ENCODE results near the gene IGHMBP2. TPM values are rescaled to one million over a fixed set of nuclear protein-coding genes. Genes with fewer than 3 reads are reported as not detected.

IGHMBP2 gene
- total and polyA plus RNA-seq, 2 experiments from 2014 or later = 14.3 to 27.7 TPM

- TF ChIP-seq REST (IDR thresholded peaks at IDR 0.05; ENCODE audit: unreplicated experiment) (no peak), JUNB (IDR thresholded peaks at IDR 0.05; ENCODE audit: unreplicated experiment) (no peak), ZNF462 (CRISPR knock-in tag; IDR thresholded peaks at IDR 0.05) (no peak)
Observed at GRCh38 chr11:68862421-68862820, 41.3 kb upstream of the IGHMBP2 start (continued).

GRCh38 chr11:68863553-68864265 is 40.0 kb upstream of the IGHMBP2 start:
- Histone ChIP-seq H3K27me3 (ENCODE audit: insufficient read depth) (no peaks in the 10 kb centered on the region), H4K20me1 (replicated peaks; ENCODE audit: insufficient read depth) (no peaks in the 10 kb centered on the region), H3K27ac (ENCODE audit: low read depth) (no peak overlapping the region), H3K9me2 (ENCODE audit: insufficient read depth) (no peaks in the 10 kb centered on the region), H3K36me3 (ENCODE audit: insufficient read depth) (no peaks in the 10 kb centered on the region), H3F3A (replicated peaks; ENCODE audit: low read depth) (no peaks in the 10 kb centered on the region), H3K4me2 (no peak overlapping the region), H3K4me1 (ENCODE audit: insufficient read depth) (peaks cover 4% of the 10 kb centered on the region; the same call in 1 of the 2 replicates), H3K4me3 (no peak overlapping the region), H3K79me2 (replicated peaks; ENCODE audit: insufficient read depth) (no peaks in the 10 kb centered on the region), H2AFZ (no peak overlapping the region)
- peaks cover 31% of the 10 kb centered on the region for H3K9me3 Mint-ChIP-seq
- no peak overlapping the region for H3K27ac Mint-ChIP-seq
- H3K4me1 Mint-ChIP-seq = peaks cover 14% of the 10 kb centered on the region
- ATAC-seq = no peak
- peaks cover 14% of the 10 kb centered on the region for H3K27me3 Mint-ChIP-seq (ENCODE audit: insufficient read depth, low read depth, poor library complexity)
- H3K4me3 Mint-ChIP-seq = no peak overlapping the region
- DNase-seq (ENCODE audit: low spot score) = no peak
- H3K36me3 Mint-ChIP-seq (ENCODE audit: low read depth) = peaks cover 3% of the 10 kb centered on the region; the same call in 2 of the 3 replicates
- TF ChIP-seq REST (IDR thresholded peaks at IDR 0.05; ENCODE audit: unreplicated experiment) = no peak
- TF ChIP-seq POLR2AphosphoS5 (IDR thresholded peaks at IDR 0.05; ENCODE audit: low read depth) = no peak
- TF ChIP-seq CREB1 (CRISPR knock-in tag; IDR thresholded peaks at IDR 0.05; ENCODE audit: low read depth) = no peak
- no peak for TF ChIP-seq STAT1 (IDR thresholded peaks at IDR 0.05; ENCODE audit: unreplicated experiment)
- no peak for TF ChIP-seq EZH2 (IDR thresholded peaks at IDR 0.05; ENCODE audit: low read depth, unreplicated experiment)
- no peak for TF ChIP-seq EZH2phosphoT487 (IDR thresholded peaks at IDR 0.05; ENCODE audit: unreplicated experiment)
- TF ChIP-seq ZNF114 (CRISPR knock-in tag; IDR thresholded peaks at IDR 0.05) = no peak
